ENCODE data around the gene PDE4D. TPM values are rescaled to one million over a fixed set of nuclear protein-coding genes. Genes with fewer than 3 reads are reported as not detected.
A peak's percentile ranks its signal among the peaks of the same experiment; 100 is the strongest.

PDE4D gene
- total and polyA plus RNA-seq, 2 donors (not counting 3 experiments of a cell fraction or from before 2014, with no cell fraction given), result 34.5 to 51.2 TPM

- TF ChIP-seq CTCF (IDR thresholded peaks at IDR 0.05; ENCODE audit: extremely low read depth in 1 of 2, insufficient read depth in 1 of 2, low read depth in 1 of 2, low read length in 2 of 2) (no peak), POLR2A (IDR thresholded peaks at IDR 0.05; ENCODE audit: low read depth, low read length) (no peak), MAX (IDR thresholded peaks at IDR 0.05; ENCODE audit: insufficient read depth, insufficient read length) (no peak), EZH2 (IDR thresholded peaks at IDR 0.05; ENCODE audit: borderline replicate concordance, low read depth, low read length, severe bottlenecking) (no peak), FOS (IDR thresholded peaks at IDR 0.05; ENCODE audit: borderline replicate concordance, insufficient read depth, low read length) (no peak)
- H3K4me1 ChIP-seq (ENCODE audit: control insufficient read depth, extremely low read depth, insufficient read depth, low read length), result no peaks in the 10 kb centered on the region
- DNase-seq (ENCODE audit: low read depth, low spot score), result peak; percentile 24
- no peak overlapping the region for H3K9ac ChIP-seq (replicated peaks; ENCODE audit: extremely low read depth, insufficient read depth, low read length)
- H3K36me3 ChIP-seq (ENCODE audit: control insufficient read depth in 2 of 2, extremely low read depth in 1 of 2, insufficient read depth in 2 of 2, low read length in 2 of 2), result no peaks in the 10 kb centered on the region
- H3K79me2 ChIP-seq (ENCODE audit: control insufficient read depth, insufficient read depth, low read length), result no peaks in the 10 kb centered on the region
- ChIA-PET CTCF (interaction anchor here (0.7 to 2.1 kb wide), 3 partner anchors 8 to 51 kb away, joined by 3 to 9 read pairs (median 7); no protein-coding TSS in a partner anchor), POLR2A (no interaction called here)
- no peak for FAIRE-seq
- dilution Hi-C loops (cut with MboI; ENCODE audit: extremely low pct_ligation_motif_present, low sequenced_read_pairs) (no loop called here), intact Hi-C loops (cut with micrococcal nuclease) (no loop called here)
- H3K4me2 ChIP-seq (ENCODE audit: insufficient read depth, low read length), result no peak overlapping the region
- H3K4me3 ChIP-seq (replicated peaks in 1 of 3; ENCODE audit: insufficient read depth in 1 of 3, low read depth in 1 of 3, low read length in 3 of 3), result no peak overlapping the region
- H2AFZ ChIP-seq (ENCODE audit: low read depth, low read length), result no peak overlapping the region
- no peak overlapping the region for H3K27ac ChIP-seq (ENCODE audit: insufficient read depth, low read depth, low read length)
- H4K20me1 ChIP-seq (replicated peaks; ENCODE audit: control insufficient read depth, extremely low read depth, insufficient read depth, low read length), result no peaks in the 10 kb centered on the region
- no peaks in the 10 kb centered on the region for H3K9me1 ChIP-seq (replicated peaks; ENCODE audit: control insufficient read depth, extremely low read depth, insufficient read depth, low read length)
- H3K27me3 ChIP-seq (ENCODE audit: control insufficient read depth in 2 of 2, insufficient read depth in 2 of 2, low read length in 2 of 2), result no peaks in the 10 kb centered on the region
- BruUV-seq (replicated peaks), result no TSS peak
- no peaks in the 10 kb centered on the region for H3K9me3 ChIP-seq (replicated peaks; ENCODE audit: control insufficient read depth, insufficient read depth, low read length)
These were observed 576.3 kb downstream of the PDE4D start for GRCh38 chr5:59317023-59317773.

All from endothelial cell of umbilical vein (primary cell).